ENCODE data around the gene PRKG1.

Gene PRKG1

GRCh38 chr10:51588984-51589383 lies 514.7 kb downstream of the PRKG1 start:
- Histone ChIP-seq H3K4me1 (ENCODE audit: control insufficient read depth, low read depth, low read length) (no peaks in the 10 kb centered on the region), H3K79me2 (ENCODE audit: control insufficient read depth, insufficient read depth, low read length) (no peaks in the 10 kb centered on the region), H4K5ac (ENCODE audit: low read length) (no peak overlapping the region), H2BK15ac (replicated peaks; ENCODE audit: low read depth) (no peak overlapping the region), H3K36me3 (ENCODE audit: control insufficient read depth, insufficient read depth, low read length) (no peaks in the 10 kb centered on the region), H3K9ac (ENCODE audit: low read length) (no peak overlapping the region), H3K18ac (ENCODE audit: low read length) (no peak overlapping the region), H2BK5ac (ENCODE audit: low read length) (no peak overlapping the region), H2BK120ac (ENCODE audit: low read depth, low read length) (no peak overlapping the region), H3K4ac (ENCODE audit: low read depth, low read length) (no peak overlapping the region), H2AK5ac (ENCODE audit: low read length) (no peak overlapping the region), H3K56ac (ENCODE audit: low read length) (no peak overlapping the region), H3K27me3 (ENCODE audit: insufficient read depth, low read length, poor library complexity) (no peaks in the 10 kb centered on the region), H3K23ac (ENCODE audit: low read length) (no peak overlapping the region), H4K8ac (ENCODE audit: low read depth, low read length) (no peak overlapping the region), H3K4me3 (ENCODE audit: low read length) (no peak overlapping the region), H3K27ac (ENCODE audit: low read depth, low read length) (no peak overlapping the region), H3K4me2 (ENCODE audit: low read length) (no peak overlapping the region), H3K79me1 (ENCODE audit: low read length) (no peaks in the 10 kb centered on the region)
- DNase-seq: peak; percentile 11
- no CpG with 5 or more reads among the region's 1 CpG for WGBS (ENCODE audit: extremely low coverage, insufficient coverage, low lambda C conversion rate)

GRCh38 chr10:51590818-51591217 lies 516.5 kb downstream of the PRKG1 start:
- H3K9ac ChIP-seq (ENCODE audit: low read length): no peak overlapping the region
- no peak overlapping the region for H3K18ac ChIP-seq (ENCODE audit: low read length)
- no peaks in the 10 kb centered on the region for H3K79me2 ChIP-seq (ENCODE audit: control insufficient read depth, insufficient read depth, low read length)
- no peak overlapping the region for H4K8ac ChIP-seq (ENCODE audit: low read depth, low read length)
- no peak overlapping the region for H3K4ac ChIP-seq (ENCODE audit: low read depth, low read length)
- H3K27ac ChIP-seq (ENCODE audit: low read depth, low read length): no peak overlapping the region
- H2BK120ac ChIP-seq (ENCODE audit: low read depth, low read length): no peak overlapping the region
- H2BK15ac ChIP-seq (replicated peaks; ENCODE audit: low read depth): no peak overlapping the region
- H2AK5ac ChIP-seq (ENCODE audit: low read length): no peak overlapping the region
- no CpG with 5 or more reads among the region's 2 CpGs for WGBS (ENCODE audit: extremely low coverage, insufficient coverage, low lambda C conversion rate)
- no peak overlapping the region for H4K5ac ChIP-seq (ENCODE audit: low read length)
- no peak overlapping the region for H3K23ac ChIP-seq (ENCODE audit: low read length)
- no peak overlapping the region for H3K4me2 ChIP-seq (ENCODE audit: low read length)
- H3K79me1 ChIP-seq (ENCODE audit: low read length): no peaks in the 10 kb centered on the region
- H3K56ac ChIP-seq (ENCODE audit: low read length): no peak overlapping the region
- H3K4me1 ChIP-seq (ENCODE audit: control insufficient read depth, low read depth, low read length): no peaks in the 10 kb centered on the region
- H3K27me3 ChIP-seq (ENCODE audit: insufficient read depth, low read length, poor library complexity): no peaks in the 10 kb centered on the region
- no peak overlapping the region for H3K4me3 ChIP-seq (ENCODE audit: low read length)
- H3K36me3 ChIP-seq (ENCODE audit: control insufficient read depth, insufficient read depth, low read length): no peaks in the 10 kb centered on the region
- H2BK5ac ChIP-seq (ENCODE audit: low read length): no peak overlapping the region
- DNase-seq: no peak

GRCh38 chr10:51596695-51597094 lies 522.4 kb downstream of the PRKG1 start:
- H4K5ac ChIP-seq (ENCODE audit: low read length): no peak overlapping the region
- H3K27ac ChIP-seq (ENCODE audit: low read depth, low read length): no peak overlapping the region
- H3K79me2 ChIP-seq (ENCODE audit: control insufficient read depth, insufficient read depth, low read length): no peaks in the 10 kb centered on the region
- no peak overlapping the region for H3K18ac ChIP-seq (ENCODE audit: low read length)
- H3K56ac ChIP-seq (ENCODE audit: low read length): no peak overlapping the region
- DNase-seq: no peak
- H3K4me2 ChIP-seq (ENCODE audit: low read length): no peak overlapping the region
- H3K4ac ChIP-seq (ENCODE audit: low read depth, low read length): no peak overlapping the region
- H3K36me3 ChIP-seq (ENCODE audit: control insufficient read depth, insufficient read depth, low read length): no peaks in the 10 kb centered on the region
- H3K27me3 ChIP-seq (ENCODE audit: insufficient read depth, low read length, poor library complexity): no peaks in the 10 kb centered on the region
- H3K23ac ChIP-seq (ENCODE audit: low read length): no peak overlapping the region
- H2BK120ac ChIP-seq (ENCODE audit: low read depth, low read length): no peak overlapping the region
- no peak overlapping the region for H3K9ac ChIP-seq (ENCODE audit: low read length)
- H2BK15ac ChIP-seq (replicated peaks; ENCODE audit: low read depth): no peak overlapping the region
- no peak overlapping the region for H2AK5ac ChIP-seq (ENCODE audit: low read length)
- H3K4me3 ChIP-seq (ENCODE audit: low read length): no peak overlapping the region
- H3K4me1 ChIP-seq (ENCODE audit: control insufficient read depth, low read depth, low read length): no peaks in the 10 kb centered on the region
- no peaks in the 10 kb centered on the region for H3K79me1 ChIP-seq (ENCODE audit: low read length)
- H4K8ac ChIP-seq (ENCODE audit: low read depth, low read length): no peak overlapping the region
- H2BK5ac ChIP-seq (ENCODE audit: low read length): no peak overlapping the region
- WGBS (ENCODE audit: extremely low coverage, insufficient coverage, low lambda C conversion rate): no CpG with 5 or more reads among the region's 3 CpGs

GRCh38 chr10:51599647-51600046 lies 525.4 kb downstream of the PRKG1 start:
- H2BK5ac ChIP-seq (ENCODE audit: low read length): no peak overlapping the region
- no peak overlapping the region for H3K4me2 ChIP-seq (ENCODE audit: low read length)
- no peaks in the 10 kb centered on the region for H3K4me1 ChIP-seq (ENCODE audit: control insufficient read depth, low read depth, low read length)
- H3K23ac ChIP-seq (ENCODE audit: low read length): no peak overlapping the region
- H3K27ac ChIP-seq (ENCODE audit: low read depth, low read length): no peak overlapping the region
- H3K27me3 ChIP-seq (ENCODE audit: insufficient read depth, low read length, poor library complexity): no peaks in the 10 kb centered on the region
- H3K36me3 ChIP-seq (ENCODE audit: control insufficient read depth, insufficient read depth, low read length): no peaks in the 10 kb centered on the region
- DNase-seq: no peak
- H3K4me3 ChIP-seq (ENCODE audit: low read length): no peak overlapping the region
- H4K8ac ChIP-seq (ENCODE audit: low read depth, low read length): no peak overlapping the region
- no peak overlapping the region for H4K5ac ChIP-seq (ENCODE audit: low read length)
- no peak overlapping the region for H2AK5ac ChIP-seq (ENCODE audit: low read length)
- H3K18ac ChIP-seq (ENCODE audit: low read length): no peak overlapping the region
- H3K4ac ChIP-seq (ENCODE audit: low read depth, low read length): no peak overlapping the region
- no peak overlapping the region for H2BK15ac ChIP-seq (replicated peaks; ENCODE audit: low read depth)
- no peak overlapping the region for H2BK120ac ChIP-seq (ENCODE audit: low read depth, low read length)
- no peak overlapping the region for H3K56ac ChIP-seq (ENCODE audit: low read length)
- no peaks in the 10 kb centered on the region for H3K79me1 ChIP-seq (ENCODE audit: low read length)
- H3K79me2 ChIP-seq (ENCODE audit: control insufficient read depth, insufficient read depth, low read length): no peaks in the 10 kb centered on the region
- no CpG with 5 or more reads among the region's 1 CpG for WGBS (ENCODE audit: extremely low coverage, insufficient coverage, low lambda C conversion rate)
- no peak overlapping the region for H3K9ac ChIP-seq (ENCODE audit: low read length)

- no peak overlapping the region for H3K23ac ChIP-seq (ENCODE audit: low read length)
- H3K36me3 ChIP-seq (ENCODE audit: control insufficient read depth, insufficient read depth, low read length): no peaks in the 10 kb centered on the region
- no peak overlapping the region for H3K4ac ChIP-seq (ENCODE audit: low read depth, low read length)
- no peak overlapping the region for H2AK5ac ChIP-seq (ENCODE audit: low read length)
- no peaks in the 10 kb centered on the region for H3K4me1 ChIP-seq (ENCODE audit: control insufficient read depth, low read depth, low read length)
- no peak for DNase-seq
- H3K79me1 ChIP-seq (ENCODE audit: low read length): no peaks in the 10 kb centered on the region
- H3K4me3 ChIP-seq (ENCODE audit: low read length): no peak overlapping the region
- H3K56ac ChIP-seq (ENCODE audit: low read length): no peak overlapping the region
- no peak overlapping the region for H3K27ac ChIP-seq (ENCODE audit: low read depth, low read length)
- H2BK5ac ChIP-seq (ENCODE audit: low read length): no peak overlapping the region
- no peak overlapping the region for H4K5ac ChIP-seq (ENCODE audit: low read length)
- H4K8ac ChIP-seq (ENCODE audit: low read depth, low read length): no peak overlapping the region
- WGBS (ENCODE audit: extremely low coverage, insufficient coverage, low lambda C conversion rate): no CpG with 5 or more reads among the region's 5 CpGs
- H3K27me3 ChIP-seq (ENCODE audit: insufficient read depth, low read length, poor library complexity): no peaks in the 10 kb centered on the region
- H3K18ac ChIP-seq (ENCODE audit: low read length): no peak overlapping the region
- H3K4me2 ChIP-seq (ENCODE audit: low read length): no peak overlapping the region
- no peak overlapping the region for H2BK15ac ChIP-seq (replicated peaks; ENCODE audit: low read depth)
- H3K9ac ChIP-seq (ENCODE audit: low read length): no peak overlapping the region
- H2BK120ac ChIP-seq (ENCODE audit: low read depth, low read length): no peak overlapping the region
- no peaks in the 10 kb centered on the region for H3K79me2 ChIP-seq (ENCODE audit: control insufficient read depth, insufficient read depth, low read length)
Observed at GRCh38 chr10:51602326-51602725, 528.0 kb downstream of the PRKG1 start.

- Histone ChIP-seq H3K36me3 (ENCODE audit: control insufficient read depth, insufficient read depth, low read length) (no peaks in the 10 kb centered on the region), H3K9ac (ENCODE audit: low read length) (no peak overlapping the region), H3K79me1 (ENCODE audit: low read length) (no peaks in the 10 kb centered on the region), H3K23ac (ENCODE audit: low read length) (no peak overlapping the region), H3K79me2 (ENCODE audit: control insufficient read depth, insufficient read depth, low read length) (no peaks in the 10 kb centered on the region), H4K8ac (ENCODE audit: low read depth, low read length) (no peak overlapping the region), H3K4ac (ENCODE audit: low read depth, low read length) (no peak overlapping the region), H2BK5ac (ENCODE audit: low read length) (no peak overlapping the region), H3K4me1 (ENCODE audit: control insufficient read depth, low read depth, low read length) (no peaks in the 10 kb centered on the region), H2AK5ac (ENCODE audit: low read length) (no peak overlapping the region), H2BK15ac (replicated peaks; ENCODE audit: low read depth) (no peak overlapping the region), H3K27me3 (ENCODE audit: insufficient read depth, low read length, poor library complexity) (no peaks in the 10 kb centered on the region), H3K27ac (ENCODE audit: low read depth, low read length) (no peak overlapping the region), H3K18ac (ENCODE audit: low read length) (no peak overlapping the region), H2BK120ac (ENCODE audit: low read depth, low read length) (no peak overlapping the region), H3K4me2 (ENCODE audit: low read length) (no peak overlapping the region), H3K56ac (ENCODE audit: low read length) (no peak overlapping the region), H3K4me3 (ENCODE audit: low read length) (no peak overlapping the region), H4K5ac (ENCODE audit: low read length) (no peak overlapping the region)
- no CpG with 5 or more reads among the region's 5 CpGs for WGBS (ENCODE audit: extremely low coverage, insufficient coverage, low lambda C conversion rate)
- no peak for DNase-seq
Observed at GRCh38 chr10:51604579-51604978, 530.3 kb downstream of the PRKG1 start.
